GM19351 (cell line): Measurements from ENCODE around the gene CELA1.
"Not testable (repeated sequence)": the region's sequence is repeated elsewhere in the genome, so short reads cannot be mapped to it uniquely, and the experiment has no call there.

Source experiments
- ATAC-seq: cut with Tn5 transposase; IDR thresholded peaks from one replicate; pipeline ENCODE4 v1.9.1; 2021; ENCODE audit warnings: mild to moderate bottlenecking, moderate library complexity; ENCODE audit not compliant: unreplicated experiment

The CELA1 gene

DNA sequence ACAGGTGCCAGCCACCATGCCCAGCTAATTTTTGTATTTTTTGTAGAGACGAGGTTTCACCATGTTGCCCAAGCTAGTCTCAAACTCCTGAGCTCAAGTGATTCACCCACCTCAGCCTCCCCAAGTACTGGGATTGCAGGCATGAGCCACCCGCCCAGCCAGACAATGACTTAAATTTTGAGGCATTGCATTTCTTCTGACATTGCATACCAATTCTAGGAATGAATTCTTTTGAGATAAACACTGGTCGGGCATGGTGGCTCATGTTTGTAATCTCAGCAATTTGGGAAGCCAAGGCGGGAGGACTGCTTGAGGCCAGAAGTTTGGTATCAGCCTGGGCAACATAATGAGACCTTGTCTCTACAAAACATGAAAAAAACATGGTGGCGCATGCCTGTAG, 2.5 kb upstream of the CELA1 start:
- no peak for ATAC-seq

DNA sequence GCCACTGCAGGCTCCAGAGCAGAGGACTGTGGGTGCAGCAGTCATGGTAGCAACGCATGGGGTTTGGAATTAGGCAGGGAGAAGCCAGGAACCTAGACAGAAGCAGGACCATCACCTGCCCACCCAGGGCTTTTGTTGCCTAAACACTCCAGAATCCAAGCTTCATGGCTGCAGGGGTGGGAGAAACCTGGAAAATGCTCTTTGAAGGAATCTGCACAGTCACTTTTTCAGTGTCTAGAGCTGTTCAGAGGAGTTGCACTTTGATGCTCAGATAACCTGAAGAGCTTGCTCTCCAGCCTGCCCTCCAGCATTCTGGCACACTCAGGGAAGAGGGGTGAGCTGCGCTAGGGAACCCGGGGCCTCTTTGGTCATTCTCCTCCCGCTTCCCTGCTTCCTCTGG, 1.6 kb upstream of the CELA1 start:
- ATAC-seq, result no peak

DNA sequence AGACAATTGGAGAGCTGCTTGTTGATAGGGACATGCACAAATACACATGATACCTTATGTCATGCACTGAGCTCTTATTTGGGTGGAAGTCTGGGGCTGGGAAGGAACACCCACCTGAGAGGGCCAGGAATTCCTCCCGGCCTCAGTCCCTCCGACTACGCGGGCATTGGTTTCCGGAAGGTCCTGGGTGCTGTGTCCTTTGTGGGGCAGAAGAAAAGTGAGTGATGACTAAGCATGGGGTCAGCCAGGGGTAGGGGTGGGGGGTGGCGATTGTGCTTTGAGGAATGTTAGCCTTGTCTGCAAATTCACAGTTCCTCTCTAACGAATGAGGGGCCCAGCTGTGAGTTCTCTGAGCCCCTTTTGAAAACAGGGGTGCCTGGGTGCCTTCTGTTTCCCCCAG, 798 bp downstream of the CELA1 start:
- no peak for ATAC-seq

DNA sequence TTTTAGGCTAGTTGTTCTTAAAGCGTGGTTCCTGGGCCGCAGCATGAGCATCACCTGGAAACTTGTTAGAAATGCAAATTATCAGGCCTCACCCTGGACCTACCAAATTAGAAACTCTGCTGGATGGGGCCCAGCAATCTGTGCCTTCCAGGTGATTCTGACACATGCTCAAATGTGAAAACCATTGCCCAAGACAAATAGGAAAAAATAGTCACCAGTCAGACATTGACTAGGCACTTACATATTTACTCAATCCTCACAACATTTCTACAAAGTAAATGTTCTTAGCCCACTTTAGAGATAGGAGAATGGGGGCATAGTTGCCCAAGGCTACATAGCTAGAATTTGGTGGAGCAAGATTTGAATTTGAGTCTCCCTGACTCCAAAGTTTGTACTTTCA, 3.3 kb downstream of the CELA1 start:
- no peak for ATAC-seq

DNA sequence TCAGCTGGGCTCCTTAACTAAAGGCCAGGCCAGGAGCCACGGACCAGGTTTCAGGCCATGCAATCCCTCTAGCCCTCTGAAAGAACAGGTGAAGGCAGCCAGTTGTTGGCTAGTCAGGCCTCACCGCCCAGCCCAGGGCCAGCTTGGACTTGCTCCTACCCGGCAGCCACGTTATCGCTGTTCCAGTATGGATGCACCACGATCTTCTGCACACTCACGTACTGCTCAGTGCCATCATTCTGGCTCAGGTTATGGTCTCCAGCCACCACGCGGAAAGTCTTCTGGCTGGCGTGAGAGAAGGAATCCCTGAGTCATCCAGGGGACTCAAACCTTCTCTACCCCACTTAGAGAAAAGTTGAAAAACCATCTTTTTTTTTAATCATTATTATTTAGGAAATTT, 4.1 kb downstream of the CELA1 start:
- ATAC-seq, result no peak

DNA sequence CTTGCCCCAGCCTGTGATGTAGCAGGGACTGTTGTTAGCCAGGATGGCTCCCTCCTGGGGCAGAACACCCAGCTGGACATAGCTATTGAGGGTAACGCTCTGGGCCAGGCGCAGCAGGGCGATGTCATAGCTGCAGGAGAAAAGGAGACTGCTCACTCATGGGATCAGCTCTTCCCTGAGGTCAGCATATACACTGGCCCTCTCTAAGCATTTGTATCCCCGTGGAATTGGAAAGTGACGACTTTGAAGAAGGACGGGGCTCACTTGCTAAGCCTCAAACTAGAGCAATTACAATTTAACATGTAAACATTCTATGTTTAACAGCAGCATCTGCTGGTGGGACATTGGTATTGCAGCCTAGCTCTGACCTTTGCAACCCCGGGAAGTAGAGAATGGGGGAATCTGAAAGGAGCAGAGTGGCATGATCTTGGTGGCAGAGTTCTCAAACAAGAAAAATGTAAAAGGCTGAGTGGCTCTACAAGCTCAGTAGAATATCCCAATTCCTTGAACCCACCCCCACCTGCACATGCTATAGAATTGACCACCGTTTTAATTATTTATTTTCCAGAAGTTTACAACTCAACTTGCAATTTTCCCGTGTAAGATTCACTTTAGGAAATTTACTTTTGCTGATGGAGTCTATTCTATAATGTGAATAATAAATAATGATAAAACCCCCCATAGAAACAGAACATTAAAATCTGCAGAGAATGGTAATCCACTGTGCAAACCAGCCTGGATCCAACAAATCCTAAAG, 5.0 kb downstream of the CELA1 start:
- ATAC-seq, result no peak

DNA sequence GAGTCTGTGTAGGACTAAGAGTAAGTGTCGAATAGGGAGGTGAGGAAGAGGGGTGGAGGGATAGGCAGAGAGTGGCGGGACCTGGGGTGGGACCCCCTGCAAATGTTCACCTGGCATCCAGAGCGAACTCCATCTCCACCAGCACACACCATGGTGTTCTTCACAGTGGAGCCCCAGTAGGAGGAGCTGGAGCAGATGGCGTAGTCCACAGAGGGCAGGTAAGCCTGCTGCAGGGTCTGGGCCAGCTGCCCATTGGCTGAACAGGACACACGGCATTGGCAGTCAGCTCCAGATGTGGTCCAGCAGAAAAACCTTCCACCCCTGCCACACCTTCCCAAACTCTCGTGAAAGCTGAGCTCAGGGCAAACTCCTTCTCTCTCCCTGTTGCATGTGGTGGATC, 6.7 kb downstream of the CELA1 start:
- no peak for ATAC-seq

DNA sequence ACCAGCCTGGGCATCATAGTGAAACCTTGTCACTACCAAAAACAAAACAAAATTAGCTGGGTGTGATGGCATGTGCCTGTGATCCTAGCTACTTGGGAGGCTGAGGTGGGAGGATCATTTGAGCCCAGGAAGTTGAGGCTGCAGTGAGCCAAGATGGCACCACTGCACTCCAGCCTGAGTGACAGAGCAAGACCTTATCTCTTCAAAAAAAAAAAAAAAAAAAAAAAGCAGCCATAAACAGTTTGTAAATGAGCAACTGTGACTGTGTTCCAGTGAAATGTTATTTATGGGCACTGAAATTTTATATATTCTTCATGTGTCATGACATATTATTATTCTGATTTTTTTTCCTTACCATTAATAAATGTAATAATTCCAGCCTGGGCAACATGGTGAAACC, 9.1 kb downstream of the CELA1 start:
- ATAC-seq, result not testable (repeated sequence)

DNA sequence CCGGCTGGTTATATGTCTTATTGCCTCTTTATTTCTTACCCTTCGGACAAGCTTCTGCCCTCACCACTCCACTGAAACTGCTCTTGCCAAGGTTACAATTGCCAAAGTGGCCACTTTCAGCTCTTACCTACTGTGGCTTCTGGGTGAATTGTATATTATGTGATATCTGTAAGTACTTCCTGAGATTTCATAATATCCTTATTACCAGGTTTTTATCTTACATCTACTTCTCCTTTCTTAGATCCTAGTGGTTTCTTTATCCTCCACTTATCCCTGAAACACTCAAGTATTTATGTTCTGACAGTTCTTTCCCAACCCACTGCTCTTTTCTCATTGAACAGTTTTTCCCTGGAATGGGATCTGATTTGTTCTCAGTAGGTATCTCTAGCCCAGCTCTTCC, 10.5 kb downstream of the CELA1 start:
- ATAC-seq, result no peak

DNA sequence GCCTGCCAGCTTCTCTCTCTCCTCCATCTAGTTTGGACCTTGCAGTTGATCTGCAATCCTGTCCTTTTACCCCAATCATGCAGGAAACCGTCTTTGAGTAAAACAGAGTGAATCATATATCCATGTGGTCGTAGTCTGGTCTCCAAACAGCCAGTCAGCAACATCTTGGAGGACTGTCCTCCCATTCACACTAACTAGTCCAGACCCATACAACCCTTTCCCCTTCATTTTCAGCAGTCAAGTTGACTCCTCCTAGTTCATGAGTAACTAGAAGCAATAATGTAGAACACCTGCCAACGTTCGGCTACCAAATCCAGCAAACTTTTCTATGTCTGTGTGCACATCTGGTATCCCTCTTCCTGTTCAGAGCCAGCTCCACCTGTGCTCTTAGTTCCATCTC, 11.7 kb downstream of the CELA1 start:
- ATAC-seq, result no peak

DNA sequence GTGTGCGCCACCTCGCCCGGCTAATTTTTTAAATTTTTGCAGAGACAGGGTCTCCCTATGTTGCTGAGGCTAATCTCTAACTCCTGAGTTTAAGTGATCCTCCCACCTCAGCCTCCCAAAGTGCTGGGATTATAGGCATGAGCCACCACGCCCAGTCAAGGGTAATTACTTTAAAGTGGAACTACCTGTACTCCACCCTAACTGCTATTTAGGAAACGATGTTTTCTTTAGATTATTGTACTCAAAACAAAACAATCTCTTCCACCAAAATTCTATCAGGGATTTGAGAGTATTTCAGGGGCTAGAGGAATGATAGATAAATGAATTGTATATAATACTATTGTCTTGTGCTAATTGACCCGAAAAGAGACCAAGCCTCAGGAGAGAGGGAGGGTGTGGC, 12.9 kb downstream of the CELA1 start:
- no peak for ATAC-seq

DNA sequence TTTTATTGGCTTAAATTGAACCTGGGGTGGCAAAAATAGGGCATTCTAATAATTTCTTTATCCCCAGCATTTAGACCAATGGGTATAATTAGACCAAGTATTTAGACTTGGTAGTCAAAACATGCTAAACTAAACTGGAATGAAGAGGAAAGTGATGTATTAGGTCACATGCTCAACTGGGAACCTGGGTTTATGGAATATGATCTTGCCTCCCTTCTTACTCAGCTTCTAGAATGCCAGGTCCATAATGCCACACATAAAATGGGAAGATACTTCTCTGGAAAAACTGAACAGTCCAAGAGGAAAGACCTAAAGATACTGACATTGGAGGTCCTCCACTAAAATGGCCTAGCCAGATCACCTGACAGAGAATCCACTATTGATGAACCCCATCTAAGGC, 16.3 kb downstream of the CELA1 start:
- ATAC-seq, result no peak

DNA sequence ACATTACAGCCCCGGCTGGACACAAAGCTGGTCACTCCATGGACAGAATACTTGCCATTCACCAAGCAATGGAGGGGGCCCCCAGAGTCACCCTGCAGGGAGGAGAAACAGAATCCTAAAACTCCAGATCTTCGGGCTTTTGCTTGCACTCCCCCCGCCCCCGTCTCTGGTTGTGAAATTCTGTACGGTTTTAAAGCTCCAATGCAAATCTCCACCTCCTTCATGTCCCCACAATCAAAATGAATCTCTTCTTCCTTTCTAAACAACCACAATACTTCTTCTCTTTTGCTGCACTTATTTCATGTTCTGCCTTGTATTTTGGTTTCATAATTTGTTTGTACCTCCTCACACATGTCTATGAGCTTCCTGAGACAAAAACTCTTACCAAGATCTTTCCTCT, 16.7 kb downstream of the CELA1 start:
- no peak for ATAC-seq

DNA sequence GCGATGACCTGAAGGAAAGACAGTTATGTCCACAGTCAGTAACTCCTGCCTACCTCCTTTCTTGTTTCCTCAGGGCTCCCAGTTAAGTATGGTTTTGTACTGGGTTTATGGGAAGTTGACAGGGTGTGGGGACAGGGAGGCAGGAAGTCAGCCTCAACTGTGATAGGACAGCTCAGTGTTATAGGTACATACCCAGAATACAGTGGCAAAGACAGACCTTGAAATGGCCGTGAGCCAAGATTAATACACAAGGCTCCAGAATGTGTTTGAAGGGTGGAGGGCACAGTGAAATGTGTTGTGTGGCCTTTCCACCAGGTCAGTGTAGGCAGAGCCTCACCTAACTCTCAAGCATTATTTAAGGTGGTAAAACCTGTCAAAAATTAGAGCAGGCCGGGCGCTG, 17.9 kb downstream of the CELA1 start:
- ATAC-seq, result no peak

DNA sequence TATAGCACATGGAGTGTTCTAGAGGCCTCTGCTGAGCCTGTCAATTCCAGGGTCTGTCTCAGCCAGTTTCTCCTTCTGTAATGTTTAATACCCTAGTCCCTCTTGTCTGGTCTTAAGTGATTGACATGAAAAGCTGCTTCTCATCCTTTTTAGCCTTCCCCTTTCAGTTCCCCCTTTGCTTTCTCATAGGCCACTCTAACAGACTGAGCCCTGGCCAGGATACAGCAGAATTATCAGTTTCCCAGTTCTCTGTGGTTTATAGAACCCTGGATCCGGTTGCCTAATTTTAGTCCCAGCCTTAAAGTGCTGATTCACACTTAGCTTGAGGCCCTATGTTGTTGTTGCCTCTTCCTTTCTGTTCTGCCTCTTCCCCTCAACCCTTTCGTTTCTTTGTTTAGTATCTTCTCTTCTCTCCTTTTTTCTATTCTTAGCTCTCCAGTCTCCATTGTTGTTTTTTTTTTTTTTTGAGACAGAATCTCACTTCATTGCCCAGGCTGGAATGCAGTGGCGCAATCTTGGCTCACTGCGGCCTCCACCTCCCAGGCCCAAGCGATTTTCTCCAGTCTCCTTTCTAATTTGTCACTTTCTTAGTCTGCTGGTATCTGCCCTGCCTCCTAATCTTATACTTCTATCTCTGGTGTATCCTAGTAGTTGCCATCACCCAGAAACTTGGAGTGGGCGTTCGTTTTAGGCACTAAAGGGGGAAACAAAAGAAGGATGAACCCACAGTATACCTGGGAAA, 19.6 kb downstream of the CELA1 start:
- ATAC-seq, result no peak

DNA sequence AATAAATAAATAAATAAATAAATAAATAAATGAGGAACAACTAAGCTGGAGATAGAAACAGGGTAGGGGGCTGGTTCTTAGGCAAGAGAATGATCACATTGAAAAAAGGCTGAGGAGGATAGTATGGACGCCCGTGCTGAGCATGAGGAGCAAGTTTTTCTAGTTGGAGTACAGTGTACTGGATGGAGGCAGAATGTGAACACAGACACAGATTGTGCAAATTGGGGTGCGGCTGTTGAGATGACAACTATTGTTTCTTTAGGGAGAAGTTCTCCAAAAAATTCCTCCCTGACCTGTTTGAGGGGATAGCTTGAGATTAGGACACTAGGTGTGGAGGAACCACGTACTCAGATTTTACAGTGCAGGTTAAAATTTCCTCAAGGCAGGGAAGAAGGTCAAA, 21.5 kb downstream of the CELA1 start:
- no peak for ATAC-seq

DNA sequence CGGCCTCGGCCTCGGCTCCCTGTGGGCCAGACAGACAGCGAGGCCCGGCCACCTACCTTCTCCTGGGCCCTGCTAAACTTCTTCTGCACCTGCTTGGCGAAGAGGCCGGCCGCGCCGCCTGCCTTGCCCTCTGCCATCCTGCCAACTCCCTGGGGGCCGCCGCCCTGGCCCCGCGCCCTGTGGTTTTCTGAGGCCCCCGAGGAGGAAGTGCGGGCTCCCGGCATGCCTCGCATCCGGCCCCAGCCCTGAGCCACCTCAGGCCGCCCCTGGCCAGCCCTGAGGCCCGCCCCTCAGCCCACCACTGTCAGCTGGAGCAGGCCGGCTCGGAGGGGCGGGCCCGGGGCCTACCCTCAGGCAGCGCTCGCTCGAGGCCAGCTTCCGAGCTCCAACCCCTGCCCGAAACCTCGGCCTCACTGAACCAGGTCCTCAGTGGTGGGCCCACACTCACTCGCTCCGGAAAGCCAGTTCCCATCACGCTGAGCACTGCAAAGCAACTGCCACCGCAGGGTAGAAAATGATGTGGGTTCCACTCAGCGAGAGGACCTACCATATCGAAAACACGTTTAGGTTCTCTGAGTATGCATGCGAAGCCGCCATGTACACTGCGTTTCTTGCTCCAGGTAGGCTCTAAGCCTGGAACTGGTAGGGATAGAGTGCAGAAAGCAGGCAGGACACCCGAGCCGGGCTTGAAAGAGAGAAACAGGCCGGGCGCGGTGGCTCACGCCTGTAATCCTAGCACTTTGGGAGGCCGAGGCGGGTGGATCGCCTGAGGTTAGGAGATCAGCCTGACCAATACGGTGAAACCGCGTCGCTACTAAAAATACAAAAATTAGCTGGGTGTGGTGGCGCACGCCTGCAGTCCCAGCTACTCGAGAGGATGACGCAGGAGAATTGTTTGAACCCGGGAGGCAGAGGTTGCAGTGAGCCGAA, 22.2 kb downstream of the CELA1 start, which contains the start of gene BIN2:
Gene BIN2, minus strand, starts transcription at position 209 of the 930 bp plus-strand sequence. Its CDS starts 72 bp downstream, at position 137.
- peak; percentile 66 for ATAC-seq

DNA sequence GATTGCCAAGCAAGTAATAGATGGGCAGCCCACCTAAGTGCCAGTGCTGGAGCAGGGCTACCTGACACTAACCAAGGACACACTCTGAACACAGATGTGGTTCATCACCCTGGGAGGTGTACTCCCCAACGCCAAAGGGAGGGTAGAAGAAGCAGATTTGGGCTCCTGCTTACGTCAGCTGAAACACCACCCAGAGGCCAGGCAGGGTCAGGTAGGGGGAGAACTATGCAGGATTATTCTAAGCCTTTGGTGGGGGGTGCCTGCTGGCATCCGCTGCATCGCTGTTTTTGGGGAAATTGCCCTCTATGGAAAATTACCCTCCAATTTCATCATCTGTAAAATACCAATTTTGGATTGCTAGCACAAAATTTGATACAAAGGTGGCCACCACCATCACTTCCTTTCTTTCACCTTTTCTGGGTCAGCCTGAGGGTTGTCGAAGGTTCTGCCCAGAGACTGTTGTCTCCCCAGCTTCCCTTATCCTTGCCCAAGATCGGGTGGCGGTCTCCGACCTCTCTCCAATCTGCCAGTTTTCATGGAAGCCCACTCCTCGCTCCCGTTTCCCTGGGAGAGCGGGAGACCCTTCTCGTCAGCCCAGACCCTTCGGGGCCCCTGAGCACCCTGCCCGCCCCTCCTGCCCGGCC, 23.0 kb downstream of the CELA1 start:
- ATAC-seq, result no peak

DNA sequence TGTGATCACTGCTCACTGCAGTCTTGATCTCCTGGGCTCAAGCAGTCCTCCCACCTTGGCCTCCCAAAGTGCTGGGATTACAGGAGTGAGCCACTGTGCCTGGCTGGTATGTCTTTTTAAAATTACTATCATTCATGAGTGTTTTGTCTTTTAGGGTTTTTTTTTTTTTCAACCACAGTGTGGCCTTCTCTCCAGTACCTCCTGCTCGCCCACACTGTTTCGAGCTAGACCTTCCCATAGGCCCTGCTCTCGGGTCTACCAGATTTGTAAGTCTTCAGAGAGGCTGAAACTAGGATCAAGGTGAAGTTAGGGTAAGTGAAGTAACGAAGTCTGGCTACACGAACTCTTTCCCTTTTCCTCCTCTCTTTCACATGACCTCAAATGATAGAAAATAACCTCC, 24.0 kb downstream of the CELA1 start:
- ATAC-seq, result no peak

DNA sequence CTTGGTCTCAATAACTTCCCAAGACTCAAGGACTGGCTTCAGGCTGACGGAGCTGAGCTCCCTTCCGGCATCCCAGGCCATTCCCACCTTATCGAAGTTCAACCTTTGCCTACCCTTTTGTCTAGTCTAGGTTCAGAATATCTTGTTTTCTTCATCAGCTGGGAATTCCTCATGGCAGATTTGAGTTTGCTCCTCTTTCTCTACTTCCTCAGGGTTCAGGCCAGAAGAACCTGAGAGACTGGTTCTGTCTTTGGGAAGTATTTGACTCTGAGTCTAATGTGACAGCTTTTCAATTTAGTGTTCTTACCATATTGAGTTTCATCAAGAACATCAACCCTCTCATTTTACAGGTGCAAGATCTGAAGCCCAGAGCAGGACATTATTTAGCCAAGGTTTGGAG, 24.6 kb downstream of the CELA1 start:
- ATAC-seq, result no peak
